ENCODE results near the gene GSTT2. TPM values are rescaled to one million over a fixed set of nuclear protein-coding genes. Genes with fewer than 3 reads are reported as not detected.

The GSTT2 gene
- total RNA-seq, 2 donors from 2014 or later, result not detected

- no peak for ATAC-seq
- Histone ChIP-seq H3K4me1 (peaks cover 16% of the 10 kb centered on the region), H3K36me3 (replicated peaks in 1 of 2; ENCODE audit: insufficient read depth in 1 of 2, low read depth in 2 of 2) (no peaks in the 10 kb centered on the region), H3K27ac (no peak overlapping the region), H3K9me3 (no peaks in the 10 kb centered on the region), H3K27me3 (no peaks in the 10 kb centered on the region), H3K4me3 (no peak overlapping the region)
- intact Hi-C loops (cut with DNase I), result no loop called here
- DNase-seq, result no peak
- TF ChIP-seq POLR2A (IDR thresholded peaks at IDR 0.05) (no peak), CTCF (IDR thresholded peaks at IDR 0.05) (no peak)
- WGBS, 2 donors, result 94 to 96% methylated on average over 1 of the region's 1 CpG
These were observed 36.2 kb downstream of the GSTT2 start for GRCh38 chr22:24016156-24016555.

GRCh38 chr22:24021304-24021703 is 41.4 kb downstream of the GSTT2 start:
- intact Hi-C loops (cut with DNase I), result no loop called here
- no peak for TF ChIP-seq POLR2A (IDR thresholded peaks at IDR 0.05)
- TF ChIP-seq CTCF (IDR thresholded peaks at IDR 0.05), result no peak
- WGBS, 2 donors, result 96 to 100% methylated on average over 3 of the region's 3 CpGs
- H3K9me3 ChIP-seq, result no peaks in the 10 kb centered on the region
- no peak overlapping the region for H3K4me3 ChIP-seq
- no peaks in the 10 kb centered on the region for H3K36me3 ChIP-seq (replicated peaks in 1 of 2; ENCODE audit: insufficient read depth in 1 of 2, low read depth in 2 of 2)
- H3K27me3 ChIP-seq, result no peaks in the 10 kb centered on the region
- no peak for DNase-seq
- no peak for ATAC-seq
- no peak overlapping the region for H3K27ac ChIP-seq
- no peaks in the 10 kb centered on the region for H3K4me1 ChIP-seq

GRCh38 chr22:24023204-24023789 is 43.4 kb downstream of the GSTT2 start:
- H3K4me3 ChIP-seq, result no peak overlapping the region
- no peaks in the 10 kb centered on the region for H3K9me3 ChIP-seq
- DNase-seq (no peak), ATAC-seq (no peak)
- H3K4me1 ChIP-seq, result peaks cover 3% of the 10 kb centered on the region
- intact Hi-C loops (cut with DNase I), result no loop called here
- no peaks in the 10 kb centered on the region for H3K27me3 ChIP-seq
- H3K27ac ChIP-seq, result no peak overlapping the region
- no peaks in the 10 kb centered on the region for H3K36me3 ChIP-seq (replicated peaks in 1 of 2; ENCODE audit: insufficient read depth in 1 of 2, low read depth in 2 of 2)
- TF ChIP-seq CTCF (IDR thresholded peaks at IDR 0.05) (no peak), POLR2A (IDR thresholded peaks at IDR 0.05) (no peak)

- Histone ChIP-seq H3K9me3 (no peaks in the 10 kb centered on the region), H3K36me3 (replicated peaks in 1 of 2; ENCODE audit: insufficient read depth in 1 of 2, low read depth in 2 of 2) (no peaks in the 10 kb centered on the region), H3K27me3 (no peaks in the 10 kb centered on the region), H3K4me1 (peaks cover 3% of the 10 kb centered on the region), H3K27ac (no peak overlapping the region), H3K4me3 (no peak overlapping the region)
- no peak for DNase-seq
- intact Hi-C loops (cut with DNase I), result no loop called here
- no peak for ATAC-seq
- WGBS, 2 donors, result 96 to 97% methylated on average over 3 of the region's 3 CpGs
- TF ChIP-seq CTCF (IDR thresholded peaks at IDR 0.05) (no peak), POLR2A (IDR thresholded peaks at IDR 0.05) (no peak)
These were observed 44.4 kb downstream of the GSTT2 start for GRCh38 chr22:24024354-24024753.

GRCh38 chr22:24025475-24025874 is 45.5 kb downstream of the GSTT2 start:
- H3K4me1 ChIP-seq, result peaks cover 3% of the 10 kb centered on the region
- DNase-seq, result no peak
- WGBS, 2 donors, result 78 to 83% methylated on average over 6 of the region's 6 CpGs

More at GRCh38 chr22:24025475-24025874, 45.5 kb downstream of the GSTT2 start:
- intact Hi-C loops (cut with DNase I), result no loop called here
- Histone ChIP-seq H3K9me3 (no peaks in the 10 kb centered on the region), H3K36me3 (replicated peaks in 1 of 2; ENCODE audit: insufficient read depth in 1 of 2, low read depth in 2 of 2) (no peaks in the 10 kb centered on the region), H3K4me3 (no peak overlapping the region), H3K27ac (no peak overlapping the region), H3K27me3 (no peaks in the 10 kb centered on the region)
- TF ChIP-seq CTCF (IDR thresholded peaks at IDR 0.05), result no peak
- no peak for TF ChIP-seq POLR2A (IDR thresholded peaks at IDR 0.05)
- no peak for ATAC-seq
